ENCODE results near the gene CXorf38.

- no peak for TF ChIP-seq CTCF (optimal IDR thresholded peaks at IDR 0.05 in 1 of 3, IDR thresholded peaks at IDR 0.05 in 1 of 3, conservative IDR thresholded peaks at IDR 0.05 in 1 of 3; ENCODE audit: extremely low read depth in 1 of 3, insufficient read depth in 2 of 3, low read length in 3 of 3)
- no peak for TF ChIP-seq EZH2 (IDR thresholded peaks at IDR 0.05; ENCODE audit: low read length)
Observed at GRCh38 chrX:40582811-40583210, 64.5 kb downstream of the CXorf38 start.
